Stimulated activated CD8-positive, alpha-beta memory T cell treated with anti-CD3 and anti-CD28 coated beads, Interleukin-15, amount 100 ng/mL, for 24 hours (primary cell): ENCODE data around the gene HSDL2.
"Not testable (repeated sequence)": the region's sequence is repeated elsewhere in the genome, so short reads cannot be mapped to it uniquely, and the experiment has no call there.

Source experiments
- DNase-seq: peaks from one replicate; pipeline ENCODE4 v3.0.0-alpha.2; 2020; ENCODE audit warnings: low read depth

The HSDL2 gene

DNA sequence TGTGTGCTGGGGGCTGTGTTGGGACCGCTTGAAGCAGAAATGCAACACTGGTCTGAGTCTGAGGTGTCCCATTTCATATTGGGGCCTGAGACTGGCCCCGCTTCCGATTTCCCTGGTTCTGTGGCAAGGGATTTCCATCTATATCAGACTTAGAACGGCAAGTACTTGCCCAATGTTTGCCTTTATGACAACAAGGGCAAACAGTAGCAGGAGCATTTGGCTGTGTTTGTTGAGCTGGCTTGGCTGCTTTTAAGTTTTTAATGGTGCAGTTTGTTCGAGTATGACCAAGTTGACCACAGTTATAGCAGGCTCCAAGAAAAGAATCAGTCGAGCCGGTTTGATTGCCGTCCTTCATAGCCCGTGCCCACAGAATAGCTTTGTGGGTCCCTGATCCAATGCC is 17.0 kb downstream of the HSDL2 start:
- DNase-seq: no peak

DNA sequence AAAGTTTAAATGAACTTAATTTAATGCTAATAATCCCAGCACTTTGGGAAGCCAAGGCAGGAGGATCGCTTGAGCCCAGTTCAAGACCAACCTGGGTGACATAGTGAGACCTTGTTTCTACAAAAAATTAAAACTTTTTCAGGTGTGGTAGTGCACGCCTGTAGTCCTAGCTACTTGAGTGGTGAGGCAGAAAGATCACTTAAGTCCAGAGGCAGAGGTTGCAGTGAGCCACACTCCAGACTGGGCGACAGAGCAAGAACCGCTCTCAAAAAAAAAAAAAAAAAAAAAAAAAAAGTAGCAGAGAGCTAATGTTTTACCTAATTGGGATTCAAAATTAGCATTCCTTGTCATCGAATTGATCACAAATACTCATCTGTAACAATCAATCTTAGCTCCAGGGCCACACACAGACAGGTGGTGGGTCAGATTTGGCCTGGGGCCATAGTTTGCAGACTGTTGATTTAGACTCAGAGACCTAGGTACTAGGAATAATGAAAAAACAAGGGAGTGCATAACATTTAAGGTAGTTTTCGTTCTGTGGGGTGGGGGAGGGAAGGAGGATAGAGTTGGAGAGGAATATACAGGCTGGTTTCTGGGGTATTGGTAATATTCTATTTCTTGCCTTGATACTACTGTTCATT is 21.4 kb downstream of the HSDL2 start:
- DNase-seq: no peak

DNA sequence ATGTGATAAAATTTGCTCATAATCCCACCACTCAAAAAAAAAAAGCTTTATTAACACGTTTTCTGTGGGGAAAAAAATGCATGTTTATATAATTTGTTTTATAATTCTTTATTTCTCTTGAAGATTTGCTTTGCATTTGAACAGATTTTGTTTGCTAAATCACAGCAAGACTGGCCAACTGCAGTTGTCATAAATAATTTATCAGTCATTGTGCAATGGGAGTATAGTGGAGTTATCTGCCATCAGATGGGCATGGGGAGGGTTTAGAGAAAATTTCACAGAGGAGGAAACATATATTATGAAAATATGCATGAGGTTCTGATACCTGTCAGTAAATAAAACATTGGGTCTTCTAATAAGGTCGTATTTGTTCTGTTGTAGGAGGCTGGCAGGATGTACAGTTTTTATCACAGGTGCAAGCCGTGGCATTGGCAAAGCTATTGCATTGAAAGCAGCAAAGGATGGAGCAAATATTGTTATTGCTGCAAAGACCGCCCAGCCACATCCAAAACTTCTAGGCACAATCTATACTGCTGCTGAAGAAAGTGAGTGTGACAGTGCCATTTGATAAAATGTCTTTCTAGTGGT is 23.8 kb downstream of the HSDL2 start:
- DNase-seq: no peak

DNA sequence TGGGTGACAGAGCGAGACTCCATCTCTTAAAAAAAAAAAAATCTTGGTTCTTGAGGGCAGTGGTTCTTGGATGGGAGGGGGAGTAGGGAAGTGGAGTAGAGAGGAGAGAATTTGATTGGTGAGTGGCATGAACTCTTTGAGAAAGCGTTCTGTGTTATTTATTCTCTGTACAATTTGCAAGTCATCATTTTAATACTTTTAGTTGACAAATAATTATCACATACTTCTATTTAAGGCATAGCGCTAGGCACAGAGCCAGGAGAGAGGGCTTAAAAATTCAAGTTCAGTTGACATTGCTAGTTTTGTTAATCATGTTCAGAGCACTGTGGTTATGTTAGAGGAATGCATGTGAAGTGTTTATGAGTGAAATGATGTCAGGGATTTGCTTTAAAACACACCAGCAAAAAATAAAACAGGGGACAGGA is 24.6 kb downstream of the HSDL2 start:
- DNase-seq: no peak

DNA sequence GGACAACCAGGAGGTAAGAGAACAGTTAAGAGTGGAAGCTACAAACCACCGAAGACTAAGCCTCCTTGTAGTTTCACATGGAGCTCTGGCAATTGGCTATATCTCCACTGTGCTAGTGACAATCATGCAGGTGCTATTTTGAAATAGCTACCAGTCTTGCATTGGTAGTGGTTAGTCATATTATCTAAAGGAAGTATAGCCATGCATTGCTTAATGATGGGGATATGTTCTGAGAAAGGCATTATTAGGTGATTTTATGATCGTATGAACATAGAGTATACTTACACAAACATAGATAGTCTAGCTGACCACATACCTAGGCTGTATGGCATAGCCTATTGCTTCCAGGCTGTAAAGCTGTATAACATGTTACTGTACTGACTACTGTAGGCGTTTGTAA is 28.4 kb downstream of the HSDL2 start:
- no peak for DNase-seq

DNA sequence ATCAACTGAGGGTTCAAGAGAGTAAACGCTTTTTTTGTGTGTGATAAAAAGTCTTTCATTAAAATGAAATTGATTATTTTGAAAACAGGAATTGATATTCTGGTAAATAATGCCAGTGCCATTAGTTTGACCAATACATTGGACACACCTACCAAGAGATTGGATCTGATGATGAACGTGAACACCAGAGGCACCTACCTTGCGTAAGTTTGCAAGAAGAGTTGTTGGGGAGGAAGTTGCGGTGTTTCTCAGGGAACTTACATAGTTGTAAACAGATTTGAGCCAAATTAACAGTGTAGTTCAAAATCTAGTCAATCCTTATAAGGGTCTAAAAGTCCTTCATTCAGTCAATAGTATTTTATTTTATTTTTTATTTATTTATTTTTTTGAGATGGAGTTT is 28.9 kb downstream of the HSDL2 start:
- no peak for DNase-seq

DNA sequence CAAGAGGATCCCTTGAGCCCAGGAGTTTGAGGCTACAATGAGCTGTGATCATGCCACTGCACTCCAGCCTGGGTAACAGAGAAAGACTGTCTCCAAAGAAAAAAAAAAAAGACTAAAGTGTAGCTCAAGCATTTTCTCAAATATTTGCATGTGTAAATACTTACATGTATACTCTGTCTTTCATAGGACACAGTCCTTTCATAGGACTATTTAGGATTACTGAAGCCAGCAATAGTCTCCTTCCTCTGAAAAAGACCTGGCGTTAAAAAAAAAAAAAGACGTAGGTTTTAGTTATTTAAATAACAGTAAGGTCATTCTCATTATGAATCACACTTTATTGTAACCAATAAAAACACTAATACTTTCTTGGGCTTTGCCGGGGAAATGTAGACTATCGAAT is 29.9 kb downstream of the HSDL2 start:
- DNase-seq: no peak

DNA sequence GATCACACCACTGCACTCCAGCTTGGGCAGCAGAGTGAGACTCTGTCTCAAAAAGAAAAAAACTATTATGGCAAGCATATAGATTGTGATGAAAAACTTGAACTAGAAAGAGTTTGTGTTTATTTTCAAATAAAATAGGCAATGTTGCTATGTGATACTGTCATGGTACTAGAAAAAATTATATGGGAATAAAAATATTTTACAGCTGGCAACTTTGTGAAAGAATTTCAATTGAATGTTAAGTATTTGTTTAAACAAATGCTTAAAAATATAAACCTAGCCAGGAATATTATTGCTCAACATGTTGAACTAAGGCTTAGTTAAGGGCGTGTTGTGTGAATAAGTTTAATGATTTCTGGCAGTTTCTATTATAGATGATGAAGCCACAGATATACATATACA is 31.7 kb downstream of the HSDL2 start:
- DNase-seq: no peak

DNA sequence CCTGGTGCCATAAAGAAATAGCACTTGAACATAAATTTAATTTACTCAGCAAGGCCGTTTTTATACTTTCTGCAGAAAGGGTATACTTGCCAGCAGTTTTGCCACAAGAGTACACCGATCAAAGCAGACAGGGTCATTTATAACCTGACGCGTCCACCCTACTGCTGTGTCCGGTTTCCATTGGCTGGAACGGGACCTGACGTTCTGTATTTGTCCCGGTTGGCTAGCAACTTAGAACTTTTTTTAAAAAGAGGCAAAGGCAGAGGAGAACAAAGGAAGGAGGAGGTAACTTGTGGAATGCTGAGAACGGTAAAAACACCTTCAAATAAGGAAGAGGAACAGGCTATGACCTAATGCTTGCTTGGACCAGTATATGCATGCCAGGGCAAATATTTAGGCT is 33.8 kb downstream of the HSDL2 start:
- DNase-seq: not testable (repeated sequence)

DNA sequence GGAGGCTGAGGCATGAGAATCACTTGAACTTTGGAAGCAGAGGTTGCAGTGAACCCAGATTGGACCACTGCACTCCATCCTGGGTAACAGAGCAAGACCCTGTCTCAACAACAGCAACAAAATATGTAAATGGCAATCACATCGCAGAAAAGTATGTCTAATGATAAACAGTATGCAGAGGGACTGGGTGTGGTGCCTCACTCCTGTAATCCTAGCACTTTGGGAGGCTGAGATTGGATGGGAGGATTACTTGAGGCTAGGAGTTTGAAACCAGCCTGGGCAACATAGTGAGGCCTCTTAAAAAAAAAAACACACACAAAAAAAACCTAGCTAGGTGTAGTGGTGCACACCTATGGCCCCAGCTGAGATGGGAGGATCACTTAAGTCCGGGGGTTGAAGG is 40.3 kb downstream of the HSDL2 start:
- no peak for DNase-seq

DNA sequence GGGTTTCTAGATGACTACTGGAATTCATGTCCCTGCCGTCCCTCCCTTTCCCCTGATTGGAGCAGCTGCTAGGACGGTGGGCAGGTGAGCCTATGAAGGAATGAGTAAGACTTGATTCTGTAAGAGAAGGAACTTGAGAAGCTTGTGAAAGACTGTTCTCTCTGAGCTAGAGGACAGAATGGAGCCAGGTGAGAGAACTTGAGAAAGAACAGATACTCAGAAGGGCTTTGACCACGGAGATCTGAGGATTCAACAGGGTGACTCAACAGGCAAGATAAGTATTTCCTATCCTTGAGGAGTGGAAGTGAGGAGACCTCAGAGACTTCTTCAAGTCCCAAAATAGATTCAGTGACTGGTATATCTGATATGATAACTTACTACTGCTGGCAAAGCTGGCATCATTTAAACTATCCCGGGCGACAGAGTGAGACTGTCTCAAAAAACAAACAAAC is 41.9 kb downstream of the HSDL2 start:
- no peak for DNase-seq

DNA sequence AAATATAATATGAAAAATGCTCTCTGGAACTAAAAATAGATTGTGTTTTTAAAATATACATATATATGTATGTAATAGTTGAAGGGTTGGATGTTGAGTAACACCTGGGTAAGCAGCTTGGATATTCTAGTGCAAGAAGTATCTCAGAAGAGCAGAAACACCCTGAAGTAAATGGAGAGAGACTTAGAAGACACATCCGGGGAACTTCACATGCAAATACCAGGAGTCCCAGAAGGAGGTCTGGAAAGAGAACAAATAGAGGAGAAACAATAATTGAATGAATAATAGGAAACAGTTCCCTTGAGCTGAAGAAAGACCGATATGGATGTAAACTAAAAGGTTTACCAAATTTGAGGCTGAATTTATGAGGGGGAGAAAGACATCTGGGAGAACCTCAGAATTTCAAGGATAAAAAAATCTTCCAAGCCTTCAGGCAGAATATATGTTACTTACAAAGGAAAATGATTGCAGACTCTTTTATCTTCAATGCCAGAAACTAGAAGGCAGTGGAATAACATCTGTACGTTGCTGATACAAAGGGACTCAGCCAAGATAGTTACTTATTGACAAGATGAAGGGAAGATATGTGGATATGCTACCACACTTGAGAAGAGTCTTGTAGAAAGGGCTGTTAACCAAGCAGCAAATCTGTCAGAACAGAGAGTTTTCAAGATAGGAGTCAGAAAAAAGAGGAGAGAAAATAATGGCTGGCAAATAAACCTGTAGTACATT is 42.7 kb downstream of the HSDL2 start:
- DNase-seq: no peak

DNA sequence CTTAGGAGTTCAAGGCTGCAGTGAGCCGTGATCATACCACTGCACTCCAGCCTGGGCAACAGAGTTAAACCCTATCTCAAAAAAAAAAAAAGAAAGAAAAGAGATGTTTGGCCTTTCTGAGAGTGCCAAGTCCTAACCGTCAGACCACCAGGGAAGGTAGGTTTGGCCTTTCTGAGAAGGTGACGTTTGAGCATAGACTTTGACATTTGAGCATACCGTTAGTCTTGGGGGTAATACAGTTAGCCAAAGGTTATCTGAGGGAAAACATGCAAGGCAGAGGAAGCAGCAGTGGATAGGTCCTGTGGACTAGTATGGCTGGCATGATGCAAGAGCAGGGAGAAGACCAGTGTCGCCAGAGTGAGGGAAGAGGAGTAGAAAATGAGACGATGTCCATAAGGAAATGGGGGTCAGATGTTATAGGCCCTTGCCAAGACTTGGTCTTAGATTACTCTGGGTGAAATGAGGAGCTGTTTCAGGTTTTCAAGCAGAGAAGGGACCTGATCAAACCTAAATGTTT is 50.2 kb downstream of the HSDL2 start:
- no peak for DNase-seq

DNA sequence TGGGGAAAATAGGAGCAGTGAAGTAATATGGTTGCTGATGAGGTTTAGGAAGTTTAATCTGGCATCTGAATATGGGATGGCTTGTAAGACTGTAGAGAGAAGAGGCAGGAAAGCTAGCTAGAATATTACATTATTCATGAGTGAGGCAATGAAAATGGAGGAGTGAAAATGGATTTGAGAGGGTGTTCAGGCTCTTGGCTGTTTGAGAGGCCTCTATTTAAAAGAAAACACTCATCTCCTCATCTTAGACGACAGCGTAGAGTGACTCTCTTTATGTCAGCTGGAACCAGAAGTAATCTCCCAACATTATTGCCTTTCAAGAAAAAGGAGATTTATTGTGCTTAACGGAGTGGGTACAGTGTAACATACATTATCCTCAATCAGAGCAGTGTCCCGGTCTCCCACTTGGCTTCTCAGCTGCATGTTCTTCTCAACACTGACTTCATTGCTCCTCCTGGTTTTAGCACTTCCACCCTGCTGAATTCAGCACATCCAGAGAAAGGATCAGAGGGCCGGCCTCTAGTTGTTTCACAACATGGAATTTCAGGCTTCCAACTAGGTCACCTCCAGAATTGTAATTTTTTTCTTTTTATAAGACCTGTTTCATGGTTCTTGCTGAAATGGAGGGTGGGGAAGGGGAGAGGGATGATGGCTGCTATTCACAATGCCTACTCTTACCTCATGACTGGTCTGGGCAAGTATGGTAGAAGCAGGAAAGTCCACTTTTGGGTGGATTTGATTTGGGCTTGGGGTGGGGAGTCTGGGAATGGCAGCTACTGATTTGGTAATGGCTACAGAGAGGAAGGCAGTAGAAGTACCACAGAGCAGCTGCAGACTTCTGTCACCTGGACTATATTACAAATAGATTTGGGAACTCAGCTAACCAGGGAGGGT is 53.8 kb downstream of the HSDL2 start:
- DNase-seq: no peak

DNA sequence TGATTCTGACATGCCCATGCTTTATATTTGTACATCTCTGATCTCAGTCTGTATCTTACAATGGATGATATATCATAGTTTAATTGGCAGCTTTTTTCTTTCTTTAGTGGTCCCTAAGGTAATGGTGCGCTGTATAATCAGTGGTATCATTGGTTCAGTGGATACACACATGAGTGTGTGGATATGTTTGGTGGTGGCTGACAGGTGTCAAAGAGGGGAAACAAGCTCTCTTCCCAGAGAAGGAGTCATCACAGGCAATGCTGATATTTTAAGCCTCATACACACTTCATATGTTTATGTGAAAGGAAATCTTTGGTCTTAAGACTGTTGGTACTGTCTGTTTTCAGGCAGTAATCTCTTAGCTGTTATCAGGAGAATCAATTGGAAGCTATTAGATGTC is 54.6 kb downstream of the HSDL2 start:
- no peak for DNase-seq

DNA sequence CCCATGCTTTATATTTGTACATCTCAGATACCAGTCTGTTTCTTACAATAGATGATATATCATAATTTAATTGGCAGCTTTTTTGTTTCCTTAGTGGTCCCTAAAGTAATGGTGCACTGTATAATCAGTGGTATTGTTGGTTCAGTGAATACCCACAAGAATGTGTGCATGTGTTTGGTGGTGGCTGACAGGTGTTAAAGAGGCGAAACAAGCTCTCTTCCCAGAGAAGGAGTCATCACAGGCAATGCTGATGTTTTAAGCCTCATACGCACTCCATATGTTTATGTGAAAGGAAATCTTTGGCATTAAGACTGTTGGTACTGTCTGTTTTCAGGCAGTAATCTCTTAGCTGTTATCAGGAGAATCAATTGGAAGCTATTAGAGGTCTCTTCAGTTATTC is 57.5 kb downstream of the HSDL2 start:
- DNase-seq: no peak

DNA sequence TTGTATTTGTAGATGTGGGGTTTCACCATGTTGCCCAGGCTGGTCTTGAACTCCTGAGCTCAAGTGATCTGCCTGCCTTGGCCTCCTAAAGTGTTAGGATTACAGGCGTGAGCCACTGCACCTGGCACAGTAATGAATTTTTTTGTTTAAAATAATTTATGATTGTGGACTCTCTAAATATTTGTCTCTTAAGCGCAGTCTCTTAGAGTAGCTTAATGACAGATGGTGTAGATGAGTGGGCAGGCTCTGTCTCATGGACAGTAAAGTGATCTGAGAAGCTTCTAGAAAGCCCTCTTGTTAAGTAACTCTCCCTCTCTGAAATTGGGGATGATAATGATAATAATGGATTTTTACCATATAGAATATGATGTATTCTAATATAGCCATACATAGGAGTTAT is 59.3 kb downstream of the HSDL2 start:
- no peak for DNase-seq

DNA sequence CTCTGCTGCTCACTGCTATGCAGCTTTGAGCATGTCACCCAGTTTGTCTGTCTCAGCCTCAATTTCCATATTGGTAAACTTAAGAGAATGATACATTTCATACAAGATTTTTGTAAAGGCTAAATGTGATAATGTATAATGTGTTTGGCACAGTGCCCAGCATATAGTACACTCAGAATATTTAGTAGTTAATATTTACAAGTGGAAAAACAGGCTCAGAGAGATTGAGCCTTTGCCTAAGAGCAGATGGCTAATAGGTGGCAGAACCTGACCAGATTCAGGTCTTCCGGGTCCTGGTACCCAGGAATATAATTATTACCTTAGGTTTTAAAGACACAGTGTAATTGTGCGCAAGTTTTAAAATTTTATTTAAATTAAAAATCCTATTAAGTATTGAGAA is 59.9 kb downstream of the HSDL2 start:
- no peak for DNase-seq

DNA sequence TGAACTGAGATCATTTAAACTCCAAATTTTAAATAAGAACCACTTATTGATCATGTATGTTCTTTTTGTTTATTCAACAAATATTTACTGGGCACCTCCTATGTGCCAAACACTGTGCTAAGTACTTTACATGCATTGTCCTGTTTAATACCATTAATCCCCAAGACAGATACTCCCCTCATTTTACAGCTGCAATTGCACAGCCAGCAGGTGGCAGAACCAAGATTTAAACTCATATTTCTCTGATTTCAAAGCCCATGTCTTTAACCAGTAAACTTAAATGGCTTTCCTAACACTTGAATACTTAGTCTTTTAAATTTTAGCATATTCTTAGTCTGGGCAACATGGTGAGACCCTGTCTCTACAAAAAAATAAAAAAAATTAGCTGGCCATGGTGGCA is 63.3 kb downstream of the HSDL2 start:
- DNase-seq: no peak

DNA sequence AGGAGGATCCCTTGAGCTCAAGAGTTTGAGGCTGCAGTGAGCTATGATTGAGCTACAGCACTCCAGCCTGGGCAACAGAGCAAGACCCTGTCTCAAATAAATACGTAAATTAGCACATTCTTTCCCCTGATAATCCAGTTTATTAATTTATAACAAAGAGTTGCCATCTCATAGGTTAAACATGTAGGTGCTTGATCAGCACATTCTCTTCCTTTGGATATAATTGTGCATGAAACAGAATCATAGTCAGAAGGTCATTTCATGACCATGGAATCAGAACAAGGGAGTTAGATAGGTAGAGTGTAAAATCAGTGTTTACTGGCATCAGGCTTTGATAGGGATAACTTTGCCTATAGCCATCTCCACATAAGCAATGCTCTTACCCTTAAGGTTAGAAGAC is 63.7 kb downstream of the HSDL2 start:
- no peak for DNase-seq

DNA sequence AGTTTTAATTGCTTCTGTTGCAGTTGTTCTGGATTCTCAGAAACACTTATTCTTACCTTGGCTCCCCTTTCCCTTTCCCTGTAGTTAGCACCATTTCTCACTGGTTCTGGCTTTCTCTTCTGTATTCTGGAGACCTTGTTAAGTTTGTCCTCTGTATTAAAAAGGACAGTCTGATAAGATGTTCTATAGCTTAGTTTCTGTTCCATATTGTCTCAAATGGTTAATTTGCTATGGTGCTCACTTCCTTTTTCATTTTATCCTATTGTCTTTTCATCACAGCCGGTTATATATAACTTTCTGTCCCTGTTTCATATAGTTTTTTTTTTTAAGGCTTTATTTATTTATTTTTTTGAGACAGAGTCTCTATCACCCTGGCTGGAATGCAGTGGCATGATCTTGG is 65.3 kb downstream of the HSDL2 start:
- DNase-seq: no peak

DNA sequence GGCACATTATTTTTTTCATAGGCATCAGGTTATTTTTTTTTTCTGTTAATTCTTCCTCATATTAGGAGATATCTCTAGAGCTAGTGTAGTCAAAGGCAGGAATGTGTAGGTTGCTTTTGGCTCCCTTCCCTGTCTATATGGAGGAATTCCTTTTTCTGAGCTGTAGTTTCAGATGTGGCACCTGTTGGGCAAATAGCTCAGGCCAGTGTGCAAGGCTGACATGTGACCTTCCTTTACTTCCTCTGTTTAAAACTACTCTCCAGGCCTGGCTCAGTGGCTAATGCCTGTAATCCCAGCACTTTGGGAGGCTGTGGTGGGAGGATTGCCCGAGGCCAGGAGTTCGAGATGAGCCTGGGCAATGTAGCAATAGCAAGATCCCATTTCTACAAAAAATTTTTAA is 66.2 kb downstream of the HSDL2 start:
- DNase-seq: no peak
